Hepatocyte (in vitro differentiated cells): ENCODE data around the gene CD79A. TPM values are rescaled to one million over a fixed set of nuclear protein-coding genes. Genes with fewer than 3 reads are reported as not detected.
A peak's percentile ranks its signal among the peaks of the same experiment; 100 is the strongest.

Experiments used
- DNase-seq: peaks from one replicate; pipeline ENCODE4 v3.0.0-alpha.2; 2016; ENCODE audit warnings: low spot score
- H2AFZ ChIP-seq: fragments of 200-600 bp; sonication (generic); 2 replicates; pipeline ENCODE4 v1.6.0; 2016; ENCODE audit warnings: antibody characterized with exemption, mild to moderate bottlenecking
- H3K27ac ChIP-seq: fragments of 200-600 bp; sonication (generic); 2 replicates; pipeline ENCODE4 v1.5.1; 2016; ENCODE audit warnings: mild to moderate bottlenecking
- H3K27me3 ChIP-seq: fragments of 200-600 bp; sonication (generic); 2 replicates; pipeline ENCODE4 v1.6.1; 2016
- H3K36me3 ChIP-seq: fragments of 200-600 bp; sonication (generic); replicated peaks from 2 replicates; pipeline ENCODE4 v1.5.1; 2016; ENCODE audit warnings: low read depth; ENCODE audit not compliant: insufficient read depth
- H3K4me1 ChIP-seq: fragments of 200-600 bp; sonication (generic); 2 replicates; pipeline ENCODE4 v1.5.1; 2016; ENCODE audit warnings: mild to moderate bottlenecking, moderate library complexity; ENCODE audit not compliant: insufficient read depth
- H3K4me2 ChIP-seq: fragments of 200-600 bp; sonication (generic); 2 replicates; pipeline ENCODE4 v1.6.0; 2016
- H3K4me3 ChIP-seq: fragments of 200-600 bp; sonication (generic); 2 replicates; pipeline ENCODE4 v1.5.1; 2016; ENCODE audit warnings: mild to moderate bottlenecking
- H3K79me2 ChIP-seq: fragments of 200-600 bp; sonication (generic); 2 replicates; pipeline ENCODE4 v1.6.0; 2017; ENCODE audit warnings: mild to moderate bottlenecking
- H3K9me2 ChIP-seq: fragments of 200-600 bp; sonication (generic); replicated peaks from 2 replicates; pipeline ENCODE4 v1.6.0; 2017; ENCODE audit warnings: mild to moderate bottlenecking; ENCODE audit not compliant: insufficient read depth
- H3K9me3 ChIP-seq: fragments of 200-600 bp; sonication (generic); 2 replicates; pipeline ENCODE4 v1.5.1; 2016; ENCODE audit warnings: low read depth, mild to moderate bottlenecking
- H4K20me1 ChIP-seq: fragments of 200-600 bp; sonication (generic); 2 replicates; pipeline ENCODE4 v1.6.0; 2016; ENCODE audit warnings: mild to moderate bottlenecking; ENCODE audit not compliant: insufficient read depth, poor library complexity, severe bottlenecking
- EZH2 ChIP-seq: fragments of 200-600 bp; sonication (generic); IDR thresholded peaks from 2 replicates; pipeline ENCODE4 v1.6.1; 2016; ENCODE audit warnings: antibody characterized with exemption, mild to moderate bottlenecking, borderline replicate concordance
- EZH2phosphoT487 ChIP-seq: fragments of 200-600 bp; sonication (generic); IDR thresholded peaks from one replicate; pipeline ENCODE4 v1.6.1; 2018; ENCODE audit warnings: antibody characterized with exemption, mild to moderate bottlenecking, low read depth, moderate library complexity; ENCODE audit not compliant: unreplicated experiment, severe bottlenecking
- WGBS: methylation state at CpG from one replicate; pipeline ENCODE4 v1.1.6; 2016; ENCODE audit warnings: low lambda C conversion rate; ENCODE audit errors: missing lambda C conversion rate; 5-methylcytosine and 5-hydroxymethylcytosine counted together
- polyA plus RNA-seq: library from polyadenylated mRNA; unstranded; fragments of >200 nt; fragmentation: Nextera tagmentation; extraction: Ambion mirVana; gene quantifications from 2 replicates; pipeline ENCODE4 v1.2.1, GENCODE V29; 2016
- total RNA-seq: library from RNA; depleted of rRNA; stranded (reverse); fragments of >200 nt; gene quantifications from 2 replicates; pipeline ENCODE4 v1.2.3, GENCODE V29; 2014
- TF ChIP-seq, protein P1 (sequence below): fragments of 200-600 bp; sonication (generic); IDR thresholded peaks from 2 replicates; pipeline ENCODE4 v1.5.1; 2016; ENCODE audit warnings: antibody characterized with exemption, mild to moderate bottlenecking; ENCODE audit not compliant: poor library complexity

The CD79A gene
- total and polyA plus RNA-seq, 2 experiments from 2014 or later, result 0.27 to 0.37 TPM

DNA sequence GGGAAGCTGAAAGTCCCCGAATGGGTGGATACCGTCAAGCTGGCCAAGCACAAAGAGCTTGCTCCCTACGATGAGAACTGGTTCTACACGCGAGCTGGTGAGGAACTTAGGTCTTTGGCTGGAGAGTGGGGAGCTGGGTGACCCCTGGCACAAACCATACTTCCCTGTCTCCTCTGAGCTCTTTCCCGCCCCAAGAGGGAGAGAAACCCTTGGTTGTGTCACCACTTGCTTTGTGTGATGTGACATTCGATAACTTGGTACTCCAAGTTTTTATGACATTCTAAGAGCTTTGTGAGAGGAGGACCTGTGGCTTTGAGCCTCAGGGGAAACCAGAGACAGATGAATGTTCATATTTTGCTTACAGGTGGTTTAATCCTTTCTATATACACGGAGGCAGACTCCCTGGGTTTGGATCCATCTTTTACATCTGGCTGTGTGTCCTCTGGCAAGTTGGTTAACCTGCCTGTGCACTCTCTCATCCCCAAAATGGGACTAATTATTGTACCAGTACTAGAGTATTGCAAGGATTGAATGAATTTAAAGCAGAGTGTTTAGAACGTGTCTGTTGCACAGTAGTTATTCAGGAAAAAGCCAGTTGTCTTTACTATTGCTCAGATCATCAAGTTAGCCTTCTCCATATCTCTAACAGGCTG, 15.8 kb upstream of the CD79A start:
- H3K4me3 ChIP-seq, result peak overlapping the region; percentile 69
- H3K4me1 ChIP-seq, result peaks cover 14% of the 10 kb centered on the region
- peak overlapping the region; percentile 97 for H3K4me2 ChIP-seq
- TF ChIP-seq, protein P1, sequence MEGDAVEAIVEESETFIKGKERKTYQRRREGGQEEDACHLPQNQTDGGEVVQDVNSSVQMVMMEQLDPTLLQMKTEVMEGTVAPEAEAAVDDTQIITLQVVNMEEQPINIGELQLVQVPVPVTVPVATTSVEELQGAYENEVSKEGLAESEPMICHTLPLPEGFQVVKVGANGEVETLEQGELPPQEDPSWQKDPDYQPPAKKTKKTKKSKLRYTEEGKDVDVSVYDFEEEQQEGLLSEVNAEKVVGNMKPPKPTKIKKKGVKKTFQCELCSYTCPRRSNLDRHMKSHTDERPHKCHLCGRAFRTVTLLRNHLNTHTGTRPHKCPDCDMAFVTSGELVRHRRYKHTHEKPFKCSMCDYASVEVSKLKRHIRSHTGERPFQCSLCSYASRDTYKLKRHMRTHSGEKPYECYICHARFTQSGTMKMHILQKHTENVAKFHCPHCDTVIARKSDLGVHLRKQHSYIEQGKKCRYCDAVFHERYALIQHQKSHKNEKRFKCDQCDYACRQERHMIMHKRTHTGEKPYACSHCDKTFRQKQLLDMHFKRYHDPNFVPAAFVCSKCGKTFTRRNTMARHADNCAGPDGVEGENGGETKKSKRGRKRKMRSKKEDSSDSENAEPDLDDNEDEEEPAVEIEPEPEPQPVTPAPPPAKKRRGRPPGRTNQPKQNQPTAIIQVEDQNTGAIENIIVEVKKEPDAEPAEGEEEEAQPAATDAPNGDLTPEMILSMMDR, result no peak
- TF ChIP-seq EZH2 (no peak), EZH2phosphoT487 (no peak)
- H2AFZ ChIP-seq, result no peak overlapping the region
- no peaks in the 10 kb centered on the region for H3K9me2 ChIP-seq
- H3K27ac ChIP-seq, result peak overlapping the region; percentile 96
- no peaks in the 10 kb centered on the region for H3K9me3 ChIP-seq
- H3K27me3 ChIP-seq, result no peaks in the 10 kb centered on the region
- peaks cover 48% of the 10 kb centered on the region for H4K20me1 ChIP-seq
- WGBS, result 47% methylated on average over 9 of the region's 9 CpGs
- H3K36me3 ChIP-seq, result no peaks in the 10 kb centered on the region
- DNase-seq, result no peak
- H3K79me2 ChIP-seq, result peaks cover 55% of the 10 kb centered on the region

- no peak overlapping the region for H2AFZ ChIP-seq
- peak overlapping the region; percentile 97 for H3K4me2 ChIP-seq
- H3K9me2 ChIP-seq, result no peaks in the 10 kb centered on the region
- H3K79me2 ChIP-seq, result peaks cover 61% of the 10 kb centered on the region
- no peak overlapping the region for H3K4me3 ChIP-seq
- no peak overlapping the region for H3K27ac ChIP-seq
- WGBS, result 92% methylated on average over 9 of the region's 9 CpGs
- no peak for DNase-seq
- H4K20me1 ChIP-seq, result peaks cover 54% of the 10 kb centered on the region
- TF ChIP-seq EZH2phosphoT487, result no peak
- no peak for TF ChIP-seq EZH2
- TF ChIP-seq, protein P1, result no peak
- H3K4me1 ChIP-seq, result peaks cover 14% of the 10 kb centered on the region
- H3K9me3 ChIP-seq, result no peaks in the 10 kb centered on the region
- H3K27me3 ChIP-seq, result no peaks in the 10 kb centered on the region
- H3K36me3 ChIP-seq, result no peaks in the 10 kb centered on the region
These were observed 15.2 kb upstream of the CD79A start for GRCh38 chr19:41861846-41862245.

DNA sequence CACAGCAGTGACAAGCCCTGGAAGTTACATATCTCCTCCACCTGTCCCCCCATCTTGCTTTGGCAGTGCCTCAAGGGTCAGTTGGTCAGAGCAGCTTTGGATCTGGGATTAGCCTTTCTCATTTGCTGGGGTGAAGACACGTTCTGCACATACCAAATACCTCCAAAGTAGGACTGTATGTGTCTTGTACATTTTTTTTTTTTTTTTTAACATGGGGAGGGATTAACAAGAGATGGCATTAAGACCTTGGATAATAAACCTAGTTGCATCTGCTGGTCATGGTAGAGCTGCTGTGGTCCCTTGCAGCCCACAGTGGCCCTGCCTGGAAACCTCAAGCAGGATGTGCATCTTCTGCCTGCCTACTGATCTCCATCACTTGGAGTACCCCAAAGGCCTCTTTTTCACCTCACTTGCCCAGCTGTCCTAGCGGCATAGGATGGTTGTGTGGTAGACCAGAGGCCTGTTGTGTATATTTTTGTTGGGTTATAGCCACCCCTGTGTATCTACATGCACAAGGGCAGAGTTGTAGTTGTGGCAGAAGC, 14.6 kb upstream of the CD79A start:
- Histone ChIP-seq H3K9me2 (no peaks in the 10 kb centered on the region), H3K4me3 (no peak overlapping the region), H3K36me3 (no peaks in the 10 kb centered on the region), H3K27ac (no peak overlapping the region), H3K4me1 (peaks cover 14% of the 10 kb centered on the region), H2AFZ (no peak overlapping the region), H3K27me3 (no peaks in the 10 kb centered on the region), H3K9me3 (no peaks in the 10 kb centered on the region), H3K79me2 (peaks cover 68% of the 10 kb centered on the region), H3K4me2 (peak overlapping the region; percentile 97), H4K20me1 (peaks cover 61% of the 10 kb centered on the region)
- no peak for DNase-seq
- TF ChIP-seq EZH2phosphoT487 (no peak), EZH2 (no peak)
- TF ChIP-seq, protein P1, result no peak
- 89% methylated on average over 2 of the region's 2 CpGs for WGBS
